Glutamatergic neuron (in vitro differentiated cells): ENCODE results near the gene MAVS. TPM values are rescaled to one million over a fixed set of nuclear protein-coding genes. Genes with fewer than 3 reads are reported as not detected.

Experiments used
- DNase-seq: peaks from one replicate; pipeline ENCODE4 v3.0.0; 2022
- H3K27ac Mint-ChIP-seq: one replicate; pipeline ENCODE4 v1.8.0; 2020; ENCODE audit warnings: mild to moderate bottlenecking, mixed read lengths, inconsistent platforms; ENCODE audit not compliant: unreplicated experiment
- H3K27me3 Mint-ChIP-seq: one replicate; pipeline ENCODE4 v1.8.0; 2020; ENCODE audit warnings: mild to moderate bottlenecking, moderate library complexity, mixed read lengths, inconsistent platforms; ENCODE audit not compliant: unreplicated experiment
- H3K36me3 Mint-ChIP-seq: one replicate; pipeline ENCODE4 v1.8.0; 2020; ENCODE audit warnings: mild to moderate bottlenecking, mixed read lengths, inconsistent platforms; ENCODE audit not compliant: unreplicated experiment
- H3K4me1 Mint-ChIP-seq: one replicate; pipeline ENCODE4 v1.8.0; 2020; ENCODE audit warnings: mild to moderate bottlenecking, low read depth, mixed read lengths, inconsistent platforms; ENCODE audit not compliant: unreplicated experiment
- H3K4me3 Mint-ChIP-seq: one replicate; pipeline ENCODE4 v1.8.0; 2020; ENCODE audit warnings: mild to moderate bottlenecking, mixed read lengths, inconsistent platforms; ENCODE audit not compliant: unreplicated experiment
- H3K9me3 Mint-ChIP-seq: one replicate; pipeline ENCODE4 v1.8.0; 2020; ENCODE audit warnings: mild to moderate bottlenecking, moderate library complexity, mixed read lengths, inconsistent platforms; ENCODE audit not compliant: unreplicated experiment
- CTCF ChIP-seq: fragments of 200-600 bp; sonication (generic); IDR thresholded peaks from one replicate; pipeline ENCODE4 v1.5.0; 2021; ENCODE audit not compliant: partially characterized antibody, unreplicated experiment
- total RNA-seq: library from RNA; stranded (reverse); fragmentation: NEBNext Ultra II Directional; extraction: Animal tissue kit (Norgen Biotek cat#: 25700); gene quantifications from one replicate; pipeline ENCODE4 v1.2.1, GENCODE V29; 2021; ENCODE audit not compliant: unreplicated experiment

Gene MAVS
- total RNA-seq, 1 donor from 2014 or later, result 25.8 TPM

GRCh38 chr20:3813848-3814581 is 32.6 kb upstream of the MAVS start:
- H3K27ac Mint-ChIP-seq, result no peak overlapping the region
- peaks cover 23% of the 10 kb centered on the region for H3K4me1 Mint-ChIP-seq
- DNase-seq, result no peak
- no peak for TF ChIP-seq CTCF
- H3K36me3 Mint-ChIP-seq, result no peaks in the 10 kb centered on the region
- no peak overlapping the region for H3K4me3 Mint-ChIP-seq
- peaks cover 6% of the 10 kb centered on the region for H3K27me3 Mint-ChIP-seq
- H3K9me3 Mint-ChIP-seq, result peaks cover 19% of the 10 kb centered on the region

- Mint-ChIP-seq H3K9me3 (peaks cover 19% of the 10 kb centered on the region), H3K36me3 (no peaks in the 10 kb centered on the region), H3K27me3 (peaks cover 7% of the 10 kb centered on the region), H3K4me1 (peaks cover 24% of the 10 kb centered on the region), H3K4me3 (no peak overlapping the region), H3K27ac (no peak overlapping the region)
- no peak for DNase-seq
- TF ChIP-seq CTCF, result no peak
Observed at GRCh38 chr20:3814928-3815495, 31.6 kb upstream of the MAVS start.

- no peak overlapping the region for H3K4me3 Mint-ChIP-seq
- H3K36me3 Mint-ChIP-seq, result no peaks in the 10 kb centered on the region
- H3K4me1 Mint-ChIP-seq, result peaks cover 24% of the 10 kb centered on the region
- H3K27ac Mint-ChIP-seq, result no peak overlapping the region
- peaks cover 7% of the 10 kb centered on the region for H3K27me3 Mint-ChIP-seq
- DNase-seq, result no peak
- no peak for TF ChIP-seq CTCF
- peaks cover 20% of the 10 kb centered on the region for H3K9me3 Mint-ChIP-seq
Observed at GRCh38 chr20:3815703-3816315, 30.8 kb upstream of the MAVS start.

GRCh38 chr20:3818155-3819151 is 28.2 kb upstream of the MAVS start:
- H3K36me3 Mint-ChIP-seq, result no peaks in the 10 kb centered on the region
- DNase-seq, result peak; percentile 78
- TF ChIP-seq CTCF, result peak; percentile 82
- peaks cover 11% of the 10 kb centered on the region for H3K27me3 Mint-ChIP-seq
- H3K9me3 Mint-ChIP-seq, result peaks cover 15% of the 10 kb centered on the region
- H3K4me3 Mint-ChIP-seq, result peak overlapping the region; percentile 81
- peaks cover 15% of the 10 kb centered on the region for H3K4me1 Mint-ChIP-seq
- H3K27ac Mint-ChIP-seq, result peak overlapping the region; percentile 87
